Chondrocyte (in vitro differentiated cells): ENCODE measurements around the gene MRGPRG. TPM values are rescaled to one million over a fixed set of nuclear protein-coding genes. Genes with fewer than 3 reads are reported as not detected.

Source experiments
- DNase-seq: peaks from one replicate; pipeline ENCODE4 v3.0.0; 2021; ENCODE audit warnings: mixed read lengths, low spot score
- H3K27ac Mint-ChIP-seq: one replicate; pipeline ENCODE4 v1.8.0; 2021; ENCODE audit warnings: mild to moderate bottlenecking, moderate library complexity, mixed read lengths; ENCODE audit not compliant: unreplicated experiment
- H3K27me3 Mint-ChIP-seq: 2 replicates; pipeline ENCODE4 v1.8.0; 2021; ENCODE audit warnings: low read depth, mixed read lengths
- H3K36me3 Mint-ChIP-seq: 2 replicates; pipeline ENCODE4 v1.8.0; 2021; ENCODE audit warnings: low read depth, mixed read lengths
- H3K4me1 Mint-ChIP-seq: 2 replicates; pipeline ENCODE4 v1.8.0; 2021; ENCODE audit warnings: low read depth, mild to moderate bottlenecking, mixed read lengths
- H3K4me3 Mint-ChIP-seq: one replicate; pipeline ENCODE4 v1.8.0; 2021; ENCODE audit warnings: mild to moderate bottlenecking, moderate library complexity, mixed read lengths; ENCODE audit not compliant: unreplicated experiment
- H3K9me3 Mint-ChIP-seq: 2 replicates; pipeline ENCODE4 v1.8.0; 2021; ENCODE audit warnings: low read depth, mixed read lengths
- CTCF ChIP-seq: fragments of 200-600 bp; sonication (generic); IDR thresholded peaks from 2 replicates; pipeline ENCODE4 v1.5.0; 2021; ENCODE audit warnings: antibody characterized with exemption, mild to moderate bottlenecking, moderate library complexity
- total RNA-seq: library from RNA; stranded (reverse); gene quantifications from 3 replicates; pipeline ENCODE4 v1.2.1, GENCODE V29; 2021

MRGPRG gene
- total RNA-seq, 1 donor from 2014 or later, result not detected

GRCh38 chr11:3231550-3231850, 12.9 kb upstream of the MRGPRG start:
- H3K9me3 Mint-ChIP-seq, result no peaks in the 10 kb centered on the region
- no peak overlapping the region for H3K27ac Mint-ChIP-seq
- H3K27me3 Mint-ChIP-seq, result peaks cover 34% of the 10 kb centered on the region
- H3K4me3 Mint-ChIP-seq, result no peak overlapping the region
- no peaks in the 10 kb centered on the region for H3K4me1 Mint-ChIP-seq
- H3K36me3 Mint-ChIP-seq, result no peaks in the 10 kb centered on the region
- no peak for DNase-seq
- no peak for TF ChIP-seq CTCF

DNA sequence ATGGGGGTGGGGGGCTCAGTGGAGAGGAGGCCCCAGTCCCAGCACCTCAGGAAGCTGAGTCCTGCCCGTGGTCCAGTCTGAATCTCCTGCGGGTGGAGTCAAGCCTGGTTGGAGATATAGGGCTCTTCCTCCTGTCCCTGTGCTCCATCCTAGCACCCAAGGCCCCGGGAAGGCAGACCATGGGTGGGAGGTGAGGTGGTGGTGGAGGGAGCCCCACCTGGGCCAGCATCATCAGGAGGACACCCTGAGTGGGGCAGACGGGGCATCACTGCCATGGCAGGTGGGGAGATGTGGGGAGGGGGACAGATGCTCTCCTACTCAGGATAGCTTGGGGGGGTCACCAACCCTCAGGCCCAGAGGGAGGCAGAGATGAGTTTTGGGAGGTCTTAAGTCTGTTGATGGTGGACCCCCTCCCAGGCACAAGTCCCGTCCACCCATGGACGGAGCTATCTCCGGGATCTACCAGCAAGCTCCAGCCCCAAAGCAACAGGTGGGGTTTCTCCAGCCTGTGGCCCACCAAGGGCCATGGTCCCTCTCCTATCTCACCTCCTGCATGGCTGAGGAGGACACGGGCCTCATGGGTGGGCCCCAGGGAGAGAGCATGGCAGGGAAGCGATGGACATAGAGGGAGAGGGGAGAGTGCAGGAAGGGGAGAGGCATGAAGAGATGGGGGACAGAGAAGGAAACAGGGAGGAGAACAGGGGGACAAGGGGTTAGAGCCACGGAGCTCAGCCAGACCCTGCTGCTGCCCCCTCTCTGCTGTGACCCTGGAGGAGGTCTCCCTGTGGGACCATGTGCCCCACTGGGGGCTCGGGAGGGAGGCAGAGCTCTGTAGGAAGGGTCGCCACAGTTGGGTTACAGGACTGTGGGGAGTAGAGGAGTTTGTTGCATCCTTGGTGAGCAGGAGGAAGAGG, 12.3 kb upstream of the MRGPRG start:
- H3K4me1 Mint-ChIP-seq, result no peaks in the 10 kb centered on the region

GRCh38 chr11:3229673-3230630, 11.3 kb upstream of the MRGPRG start:
- no peak for TF ChIP-seq CTCF
- no peaks in the 10 kb centered on the region for H3K4me1 Mint-ChIP-seq
- H3K36me3 Mint-ChIP-seq, result no peaks in the 10 kb centered on the region
- no peak overlapping the region for H3K4me3 Mint-ChIP-seq
- H3K9me3 Mint-ChIP-seq, result no peaks in the 10 kb centered on the region
- no peak for DNase-seq
- H3K27ac Mint-ChIP-seq, result no peak overlapping the region
- peaks cover 33% of the 10 kb centered on the region for H3K27me3 Mint-ChIP-seq

More for the DNA sequence above, 12.3 kb upstream of the MRGPRG start:
- H3K27me3 Mint-ChIP-seq, result peaks cover 33% of the 10 kb centered on the region
- no peaks in the 10 kb centered on the region for H3K9me3 Mint-ChIP-seq
- no peak overlapping the region for H3K4me3 Mint-ChIP-seq
- no peak for DNase-seq
- no peak for TF ChIP-seq CTCF
- no peaks in the 10 kb centered on the region for H3K36me3 Mint-ChIP-seq
- H3K27ac Mint-ChIP-seq, result no peak overlapping the region

DNA sequence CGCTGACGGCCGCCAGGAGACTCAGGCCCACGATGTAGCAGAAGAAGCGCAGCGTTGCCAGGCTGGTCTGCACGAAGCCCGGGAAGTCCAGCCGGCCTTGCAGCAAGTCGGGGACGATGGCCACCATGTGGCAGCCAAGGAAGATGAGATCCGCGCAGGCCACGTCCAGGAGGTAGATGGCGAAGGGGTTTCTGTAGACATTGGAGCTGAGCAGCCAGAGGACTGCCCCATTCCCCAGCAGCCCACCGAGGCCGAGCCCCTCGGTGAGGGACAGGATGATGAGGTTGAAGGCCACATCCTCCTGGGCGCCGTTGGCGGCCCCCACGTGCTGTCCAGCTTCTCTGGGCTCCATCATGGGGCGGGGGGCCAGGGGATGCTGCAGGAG, 9.8 kb upstream of the MRGPRG start:
- no peak overlapping the region for H3K27ac Mint-ChIP-seq
- no peak overlapping the region for H3K4me3 Mint-ChIP-seq
- DNase-seq, result no peak
- H3K27me3 Mint-ChIP-seq, result peaks cover 37% of the 10 kb centered on the region
- no peaks in the 10 kb centered on the region for H3K9me3 Mint-ChIP-seq
- TF ChIP-seq CTCF, result no peak
- H3K36me3 Mint-ChIP-seq, result no peaks in the 10 kb centered on the region
- H3K4me1 Mint-ChIP-seq, result no peaks in the 10 kb centered on the region
